ENCODE results near the gene C2orf92.

DNA sequence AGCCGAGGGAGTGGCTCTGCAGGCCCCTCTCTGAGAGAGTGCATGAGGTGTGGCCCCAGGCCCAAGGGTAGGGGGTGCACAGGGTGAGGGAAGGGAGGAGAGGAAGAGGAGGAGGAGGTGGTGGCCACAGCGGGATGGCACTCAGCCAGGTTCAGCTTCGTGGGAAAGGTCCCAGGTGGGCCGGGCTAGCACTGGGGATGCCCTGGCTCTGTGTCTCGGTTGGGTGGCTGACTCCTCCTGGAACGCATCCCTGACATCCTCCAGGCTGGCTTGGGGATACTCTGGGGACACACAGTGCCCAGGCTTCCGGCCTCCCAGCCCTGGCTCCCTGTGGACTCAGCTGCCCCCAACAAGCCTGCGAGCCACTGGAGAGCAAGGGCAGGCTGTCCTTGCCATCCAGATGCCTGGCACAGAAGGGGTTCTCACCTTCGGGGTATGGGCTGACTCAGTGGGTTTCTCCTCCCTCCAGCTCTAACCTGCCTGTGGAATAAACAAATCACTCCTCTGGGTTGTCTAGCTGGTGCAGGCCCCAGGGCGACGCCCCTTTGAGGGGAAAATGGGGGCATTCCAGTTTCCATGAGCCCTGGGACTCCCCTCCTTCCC lies 43.3 kb downstream of the C2orf92 start:
- TF ChIP-seq, protein P1, sequence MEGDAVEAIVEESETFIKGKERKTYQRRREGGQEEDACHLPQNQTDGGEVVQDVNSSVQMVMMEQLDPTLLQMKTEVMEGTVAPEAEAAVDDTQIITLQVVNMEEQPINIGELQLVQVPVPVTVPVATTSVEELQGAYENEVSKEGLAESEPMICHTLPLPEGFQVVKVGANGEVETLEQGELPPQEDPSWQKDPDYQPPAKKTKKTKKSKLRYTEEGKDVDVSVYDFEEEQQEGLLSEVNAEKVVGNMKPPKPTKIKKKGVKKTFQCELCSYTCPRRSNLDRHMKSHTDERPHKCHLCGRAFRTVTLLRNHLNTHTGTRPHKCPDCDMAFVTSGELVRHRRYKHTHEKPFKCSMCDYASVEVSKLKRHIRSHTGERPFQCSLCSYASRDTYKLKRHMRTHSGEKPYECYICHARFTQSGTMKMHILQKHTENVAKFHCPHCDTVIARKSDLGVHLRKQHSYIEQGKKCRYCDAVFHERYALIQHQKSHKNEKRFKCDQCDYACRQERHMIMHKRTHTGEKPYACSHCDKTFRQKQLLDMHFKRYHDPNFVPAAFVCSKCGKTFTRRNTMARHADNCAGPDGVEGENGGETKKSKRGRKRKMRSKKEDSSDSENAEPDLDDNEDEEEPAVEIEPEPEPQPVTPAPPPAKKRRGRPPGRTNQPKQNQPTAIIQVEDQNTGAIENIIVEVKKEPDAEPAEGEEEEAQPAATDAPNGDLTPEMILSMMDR (IDR thresholded peaks at IDR 0.05), result no peak
- no peak for TF ChIP-seq POLR2A (IDR thresholded peaks at IDR 0.05)
